Measurements from ENCODE around the gene KCTD13.
"Not testable (repeated sequence)": the region's sequence is repeated elsewhere in the genome, so short reads cannot be mapped to it uniquely, and the experiment has no call there.

KCTD13 gene

DNA sequence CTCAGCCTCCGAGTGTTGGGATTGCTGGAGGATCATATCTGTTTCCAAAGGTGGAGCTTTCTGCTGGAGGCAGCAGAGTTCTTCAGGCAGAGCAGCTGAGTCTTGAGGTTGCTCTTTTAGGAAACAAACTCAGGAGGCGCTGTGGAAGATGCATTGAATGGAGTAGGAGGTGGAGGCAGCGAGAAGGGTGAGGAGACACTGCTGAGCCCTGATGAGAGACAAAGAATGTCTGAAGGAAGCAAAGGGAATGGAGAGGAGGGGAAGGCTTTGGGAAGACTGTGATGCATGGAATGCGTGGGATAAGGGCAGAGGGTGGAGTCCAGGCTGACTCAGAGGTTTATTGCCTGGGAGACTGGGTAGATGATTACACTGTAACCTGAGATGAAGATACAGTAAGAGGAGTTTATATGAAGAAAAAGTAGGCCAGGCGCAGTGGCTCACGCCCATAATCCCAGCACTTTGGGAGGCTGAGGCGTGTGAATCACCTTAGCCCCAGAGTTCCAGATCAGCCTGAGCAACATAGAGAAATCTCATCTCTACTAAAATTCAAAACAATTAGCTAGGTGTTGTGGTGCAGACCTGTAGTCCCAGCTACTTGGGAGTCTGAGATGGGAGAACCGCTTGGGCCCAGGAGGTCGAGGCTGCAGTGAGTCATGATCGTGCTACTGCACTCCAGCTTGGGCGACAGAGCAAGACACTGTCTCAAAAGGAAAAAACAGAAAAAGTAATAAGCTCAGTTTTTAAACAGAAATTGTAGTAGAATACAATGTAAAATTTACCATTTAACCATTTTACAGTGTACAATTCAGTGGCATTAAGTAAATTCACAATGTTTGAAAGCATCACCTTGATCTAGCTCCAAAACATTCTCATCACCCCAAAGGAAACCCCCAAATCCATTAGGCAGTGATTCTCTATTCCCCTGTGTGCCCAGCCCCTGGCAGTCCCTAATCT is 18.1 kb upstream of the KCTD13 start:
- no peak for DNase-seq

DNA sequence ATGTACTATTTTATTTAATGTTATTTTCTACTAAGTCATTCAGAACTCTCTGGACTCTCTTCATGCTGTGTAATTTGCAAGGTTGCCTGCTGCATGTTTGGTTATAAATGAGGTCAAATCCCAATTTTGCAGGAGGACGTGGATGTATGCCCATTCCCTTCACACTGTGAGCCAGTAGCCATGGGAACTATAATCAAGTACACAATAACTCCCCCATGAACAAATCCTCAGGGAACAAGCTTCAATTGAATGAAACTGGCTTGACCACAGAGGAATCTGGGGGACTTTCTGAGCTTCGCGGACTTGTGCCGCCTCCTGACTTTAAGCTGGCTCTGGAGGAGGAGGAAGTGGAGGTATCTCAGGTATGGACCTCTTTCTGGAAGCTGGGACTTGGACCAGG is 14.6 kb upstream of the KCTD13 start:
- no peak for DNase-seq

DNA sequence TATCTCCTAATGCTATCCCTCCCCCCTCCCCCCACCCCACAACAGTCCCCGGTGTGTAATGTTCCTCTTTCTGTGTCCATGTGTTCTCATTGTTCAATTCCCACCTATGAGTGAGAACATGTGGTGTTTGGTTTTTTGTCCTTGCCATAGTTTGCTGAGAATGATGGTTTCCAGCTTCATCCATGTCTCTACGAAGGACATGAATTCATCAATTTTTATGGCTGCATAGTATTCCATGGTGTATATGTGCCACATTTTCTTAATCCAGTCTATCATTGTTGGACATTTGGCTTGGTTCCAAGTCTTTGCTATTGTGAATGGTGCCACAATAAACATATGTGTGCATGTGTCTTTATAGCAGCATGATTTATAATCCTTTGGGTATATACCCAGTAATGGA is 5.7 kb upstream of the KCTD13 start:
- not testable (repeated sequence) for DNase-seq

DNA sequence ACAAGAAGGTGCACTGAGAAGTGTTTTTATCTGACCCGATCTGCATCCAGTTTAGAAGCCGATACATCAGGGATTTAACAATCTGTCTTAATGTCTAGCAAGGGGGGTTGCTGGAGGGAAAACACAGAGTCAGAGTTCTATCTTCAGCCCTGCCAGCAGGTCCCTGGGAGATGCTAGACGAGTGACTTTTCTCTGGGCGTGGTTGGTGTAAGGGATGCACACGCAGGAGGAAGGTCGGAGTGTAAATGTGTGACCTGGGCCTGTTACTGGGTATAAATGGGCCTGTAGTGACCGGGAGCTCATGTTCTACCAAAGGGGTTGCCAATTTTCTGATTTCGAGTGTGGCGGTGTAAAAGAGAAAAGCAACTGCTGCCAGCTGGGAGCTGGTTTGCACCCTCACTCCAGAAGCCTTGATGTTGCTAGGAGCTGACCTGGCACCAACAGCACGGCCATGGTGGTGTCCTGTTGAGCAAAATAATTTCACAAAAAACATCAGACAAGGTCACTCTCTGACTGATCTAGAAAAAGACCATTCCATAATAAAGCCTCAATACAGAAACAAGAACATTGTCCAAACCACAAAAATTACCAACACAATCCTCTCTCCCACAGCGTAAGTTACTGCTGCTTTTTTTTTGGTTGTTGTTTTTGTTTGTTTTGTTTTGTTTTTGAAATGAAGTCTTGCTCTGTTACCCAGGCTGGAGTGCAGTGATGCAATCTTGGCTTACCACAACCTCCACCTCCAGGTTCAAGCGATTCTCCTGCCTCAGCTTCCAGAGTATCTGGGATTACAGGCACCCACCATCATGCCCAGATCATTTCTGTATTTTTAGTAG is 1.3 kb upstream of the KCTD13 start:
- DNase-seq: no peak

DNA sequence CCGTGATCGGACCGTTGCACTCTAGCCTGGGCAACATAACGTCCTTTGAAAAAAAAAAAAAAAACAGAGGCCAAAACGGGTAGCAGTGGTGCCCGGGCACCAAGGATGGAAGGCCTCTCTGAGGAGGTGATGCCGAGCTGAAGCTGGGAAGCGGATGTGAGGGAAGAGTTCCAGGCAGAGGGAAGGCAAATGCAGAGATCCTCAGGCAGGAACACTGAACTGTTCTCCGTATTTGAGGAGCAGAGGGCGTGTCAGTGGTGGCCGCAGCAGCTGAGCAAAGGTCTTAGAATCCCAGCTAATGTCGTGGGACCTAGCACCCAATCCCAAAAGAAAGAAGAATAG is 656 bp upstream of the KCTD13 start:
- no peak for DNase-seq

DNA sequence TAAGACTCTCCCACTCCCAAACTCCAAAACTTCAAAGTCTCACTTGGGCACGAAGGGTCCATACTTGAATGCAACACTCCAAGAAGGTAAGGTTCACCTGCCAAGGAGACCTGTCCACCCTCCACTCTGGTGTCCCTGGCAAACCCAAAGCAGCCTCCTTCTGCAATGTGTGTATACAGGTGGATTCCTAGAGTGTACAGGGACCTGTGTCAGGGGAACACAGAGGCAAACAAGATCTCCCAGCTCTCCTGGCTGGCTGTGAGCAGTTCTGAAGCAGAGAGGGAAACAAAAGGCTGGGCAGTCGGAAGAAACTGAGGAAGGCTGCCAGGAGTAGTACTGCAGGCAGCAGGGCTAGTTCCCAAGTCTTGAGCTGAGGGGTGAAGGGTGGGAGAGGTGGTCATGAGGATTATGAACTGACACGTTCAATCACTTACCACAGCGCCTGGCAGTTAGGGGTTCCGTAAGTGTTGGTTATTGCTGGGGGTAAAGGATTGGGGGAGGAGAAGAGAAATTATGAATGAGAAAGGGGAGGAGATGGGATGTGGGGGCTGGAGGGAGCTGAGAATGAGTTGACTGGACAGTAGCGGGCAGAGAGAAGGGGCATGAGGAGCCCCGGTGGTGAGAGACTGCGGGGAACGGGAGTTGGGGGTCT is 795 bp downstream of the KCTD13 start:
- DNase-seq: no peak

DNA sequence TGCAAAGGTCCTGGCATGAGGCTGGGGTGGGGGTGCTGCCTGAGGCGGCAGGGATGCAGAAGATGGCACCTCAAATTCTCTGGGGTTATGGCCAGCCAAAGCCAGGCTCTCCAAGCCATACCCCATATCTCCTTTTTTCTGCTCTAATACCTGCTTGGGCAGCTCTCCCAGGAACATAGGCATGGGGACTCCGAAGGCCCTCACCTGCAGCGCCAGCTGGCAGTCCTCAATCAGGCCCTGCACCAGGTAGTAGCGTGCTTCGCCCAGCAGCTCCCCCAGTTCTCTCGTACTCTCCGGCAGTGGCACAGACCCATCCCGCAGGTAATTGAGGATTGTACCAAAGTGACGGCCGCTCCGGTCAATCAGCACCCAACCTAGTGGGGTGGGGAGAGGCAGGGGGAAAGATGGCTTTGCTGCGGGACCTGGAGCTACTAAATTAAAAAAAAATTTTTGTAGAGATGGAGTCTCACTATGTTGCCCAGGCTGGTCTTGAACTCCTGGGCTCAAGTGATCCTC is 3.0 kb downstream of the KCTD13 start:
- no peak for DNase-seq

DNA sequence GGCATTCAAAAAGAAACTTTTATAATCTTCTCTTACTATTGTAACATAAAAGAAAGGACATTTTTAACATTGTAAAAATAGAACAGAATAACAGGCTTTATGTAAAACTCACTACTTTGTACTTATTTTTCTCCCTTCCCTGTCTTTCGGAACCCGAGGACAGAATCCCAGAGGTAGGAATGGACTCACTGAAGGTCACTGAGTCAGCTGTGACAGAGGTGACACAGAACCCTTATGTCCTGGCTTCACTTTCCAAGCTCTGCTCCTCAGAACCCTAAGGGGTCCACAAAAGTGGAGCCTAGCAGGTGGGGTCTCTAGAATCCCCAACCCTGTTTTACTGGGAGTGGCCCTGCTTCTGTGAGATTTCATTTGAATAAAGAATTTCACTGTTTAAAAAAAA is 3.7 kb downstream of the KCTD13 start:
- no peak for DNase-seq

DNA sequence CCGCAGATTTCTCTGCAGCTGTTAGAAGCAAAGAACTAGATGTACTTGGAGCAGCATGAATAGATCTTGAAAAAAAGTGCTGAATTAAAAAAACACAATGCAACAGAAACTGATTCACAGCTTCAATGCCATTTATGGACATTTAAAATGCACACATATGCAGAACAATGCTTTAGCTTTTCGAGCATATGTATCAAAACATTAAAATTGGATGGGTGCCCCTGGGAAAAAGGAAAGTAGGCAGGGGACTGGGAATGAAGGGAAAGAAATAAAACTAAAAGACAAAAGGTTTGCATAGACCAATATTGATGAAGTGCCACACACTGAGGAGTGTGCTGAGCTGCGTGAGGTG is 5.0 kb downstream of the KCTD13 start:
- no peak for DNase-seq

DNA sequence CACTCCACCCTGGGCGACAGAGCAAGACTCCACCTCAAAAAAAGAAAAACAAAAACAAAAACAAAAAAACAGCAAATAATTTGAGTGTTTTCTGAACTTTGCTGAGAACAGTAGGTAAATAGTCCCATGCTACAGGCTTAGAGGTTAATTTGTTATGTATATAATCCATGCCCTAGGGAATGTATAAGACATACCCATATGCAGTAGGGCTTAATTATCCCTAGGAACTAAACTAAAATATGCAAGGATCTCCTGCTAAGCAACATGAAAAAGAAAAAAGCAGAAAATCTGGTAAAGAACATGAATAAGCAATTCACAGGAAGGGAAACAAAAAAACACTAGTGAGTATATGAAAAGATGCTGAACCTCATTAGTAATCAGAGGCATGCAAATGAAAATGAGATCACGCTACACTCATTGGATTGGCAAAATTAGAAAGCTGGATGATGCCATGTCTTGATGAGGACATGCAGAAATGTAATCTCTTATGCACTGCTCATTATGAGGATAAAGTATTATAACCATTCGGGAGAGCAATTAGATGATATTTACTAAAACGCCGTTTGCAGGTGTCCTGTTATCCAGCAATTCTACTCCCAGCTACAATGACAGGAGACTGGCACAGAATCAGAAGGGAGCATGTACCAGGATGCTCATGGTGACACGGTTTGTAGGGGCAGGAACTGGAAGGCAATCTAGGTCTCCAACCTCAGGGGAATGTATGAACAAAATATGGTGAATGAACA is 5.6 kb downstream of the KCTD13 start:
- no peak for DNase-seq

DNA sequence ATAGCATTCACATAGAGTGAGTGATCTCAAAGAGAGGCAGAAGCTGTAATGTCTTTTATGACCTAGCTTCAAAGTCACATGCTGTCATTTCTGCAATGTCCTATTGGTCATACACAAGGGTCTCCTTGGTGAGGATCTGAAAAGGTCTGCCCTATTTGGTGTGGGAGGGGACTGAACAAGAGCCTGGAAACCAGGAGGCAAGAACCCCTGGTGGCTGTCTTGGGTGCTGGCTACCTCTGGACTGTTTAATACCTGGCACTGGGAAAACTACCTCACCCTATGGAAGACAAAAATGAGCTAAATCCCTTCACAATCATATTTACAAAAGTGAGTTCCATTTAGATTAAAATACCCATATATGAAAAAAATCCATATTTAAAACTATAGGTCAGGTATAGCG is 9.0 kb downstream of the KCTD13 start:
- no peak for DNase-seq

DNA sequence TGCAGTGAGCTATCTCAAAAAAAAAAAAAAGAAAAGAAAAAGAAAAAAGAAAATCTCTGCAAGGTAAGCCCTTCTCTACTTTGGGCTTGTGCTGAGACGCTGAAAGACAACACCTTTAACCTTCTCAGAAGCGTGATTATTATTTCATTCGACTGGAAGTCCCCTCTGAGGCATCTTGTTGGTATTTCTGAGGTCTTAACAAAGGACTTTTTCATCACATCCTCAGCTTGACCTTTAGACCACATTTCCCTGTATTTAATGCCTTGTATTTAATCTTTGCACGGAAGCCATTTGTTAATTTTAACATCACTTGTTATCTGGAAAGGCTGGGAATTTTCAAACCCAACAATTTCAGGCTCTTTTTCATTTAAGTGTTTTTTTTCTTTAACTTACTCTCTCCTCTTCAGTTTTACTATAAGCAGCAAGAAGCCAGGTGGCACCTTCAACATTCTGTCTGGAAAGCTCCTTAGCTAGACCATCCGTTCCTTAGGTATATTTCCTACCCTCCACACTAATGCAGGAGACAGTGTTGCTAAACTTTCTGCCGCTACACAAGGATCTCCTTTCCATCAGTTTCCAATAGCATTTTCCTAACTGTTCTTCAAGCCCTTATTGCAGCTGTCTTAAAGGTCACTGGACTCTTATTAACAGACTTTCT is 10.3 kb downstream of the KCTD13 start:
- no peak for DNase-seq

DNA sequence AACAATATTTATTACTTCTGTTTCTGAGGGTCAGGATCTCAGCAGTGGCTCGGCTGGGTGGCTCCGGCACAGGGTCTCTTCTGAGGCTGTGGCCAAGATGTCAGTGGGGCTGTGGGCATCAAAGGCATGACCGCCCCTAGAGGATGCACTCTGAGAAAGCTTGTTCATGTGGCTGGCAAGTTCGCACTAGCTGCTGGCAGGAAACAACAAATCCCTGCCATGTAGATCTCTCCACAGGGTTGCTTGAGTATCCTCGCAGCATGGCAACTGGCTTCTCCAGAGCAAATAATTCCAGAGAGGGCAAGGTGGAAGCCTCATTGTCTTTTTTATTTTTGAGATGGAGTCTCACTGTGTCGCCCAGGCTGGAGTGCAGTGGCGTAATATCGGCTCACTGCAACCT is 12.5 kb downstream of the KCTD13 start:
- DNase-seq: no peak

DNA sequence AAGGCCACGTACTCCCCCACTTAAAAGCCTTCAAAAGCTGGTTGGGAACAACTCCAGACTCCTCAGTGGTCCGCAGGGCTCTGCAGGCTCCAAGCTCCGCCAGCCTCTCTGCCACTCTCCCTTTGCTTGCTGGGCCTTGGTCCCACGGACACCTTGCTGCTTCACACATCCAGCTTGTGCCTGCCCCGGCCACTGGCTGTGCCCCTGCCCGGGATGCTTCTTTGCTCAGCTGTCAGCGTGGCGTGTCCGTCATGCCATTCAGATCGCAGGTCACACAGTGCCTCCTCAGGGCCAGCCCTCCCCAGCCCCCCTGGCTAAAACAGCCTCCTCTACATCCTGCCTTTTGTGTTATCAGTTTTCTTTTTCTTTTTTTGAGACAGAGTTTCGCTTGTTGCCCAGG is 13.9 kb downstream of the KCTD13 start:
- no peak for DNase-seq

DNA sequence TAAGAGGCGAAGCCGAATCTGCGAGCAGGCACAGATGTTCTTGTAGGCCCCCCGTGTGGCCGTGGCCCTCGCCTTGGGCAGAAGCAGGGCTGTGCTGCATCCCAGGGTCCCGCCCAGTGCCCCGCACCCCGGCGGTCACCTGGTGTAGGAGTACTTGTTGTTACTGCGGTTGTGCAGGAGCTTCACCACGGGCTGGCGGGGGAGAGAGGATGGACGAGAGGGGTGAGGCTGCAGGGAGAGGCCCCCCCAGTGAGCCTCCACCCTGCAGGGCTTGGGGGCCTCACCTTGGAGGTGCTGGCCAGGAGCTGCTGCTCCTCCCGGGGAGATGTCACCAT is 14.4 kb downstream of the KCTD13 start:
- DNase-seq: no peak

DNA sequence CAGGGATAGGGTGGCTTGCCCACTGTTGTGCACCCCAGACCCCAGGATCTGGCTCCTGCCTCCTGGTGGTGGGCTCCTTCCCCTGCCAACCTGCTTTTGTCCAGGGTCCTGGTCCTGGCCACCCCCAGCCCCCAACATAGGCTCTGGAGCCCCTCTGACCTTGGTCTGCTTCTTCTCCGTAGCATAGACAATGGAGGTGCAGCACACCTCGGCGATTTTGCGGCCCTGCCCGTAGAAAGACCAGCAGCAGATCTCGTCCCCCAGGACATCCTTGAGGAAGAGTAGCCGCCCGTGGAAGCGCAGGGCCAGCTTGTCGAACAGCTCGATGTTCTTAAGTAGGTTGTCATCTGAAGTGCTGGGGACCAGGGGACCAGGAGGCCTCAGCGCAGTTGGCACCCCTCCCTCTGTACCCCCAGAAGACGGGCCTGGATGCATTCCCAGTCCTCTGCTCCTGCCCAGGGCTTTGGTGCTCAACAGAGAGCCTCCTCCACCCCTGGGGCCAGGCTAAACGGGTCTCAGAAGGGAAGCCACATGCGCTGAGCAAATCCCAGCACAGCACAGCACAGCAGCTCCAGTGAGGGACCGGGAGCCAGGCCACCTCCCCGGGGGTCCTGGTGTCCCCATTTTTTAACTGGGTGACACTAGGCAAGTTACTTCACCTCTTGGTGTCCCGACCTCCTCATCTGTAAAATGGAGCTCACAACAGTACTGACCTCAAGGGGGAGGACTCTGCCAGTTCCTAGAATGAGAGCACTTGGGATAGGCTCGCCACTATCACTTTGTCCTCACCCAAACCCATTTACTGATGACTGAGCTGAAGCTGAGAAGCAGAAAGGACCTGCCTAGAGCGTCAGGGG is 15.0 kb downstream of the KCTD13 start:
- DNase-seq: no peak

DNA sequence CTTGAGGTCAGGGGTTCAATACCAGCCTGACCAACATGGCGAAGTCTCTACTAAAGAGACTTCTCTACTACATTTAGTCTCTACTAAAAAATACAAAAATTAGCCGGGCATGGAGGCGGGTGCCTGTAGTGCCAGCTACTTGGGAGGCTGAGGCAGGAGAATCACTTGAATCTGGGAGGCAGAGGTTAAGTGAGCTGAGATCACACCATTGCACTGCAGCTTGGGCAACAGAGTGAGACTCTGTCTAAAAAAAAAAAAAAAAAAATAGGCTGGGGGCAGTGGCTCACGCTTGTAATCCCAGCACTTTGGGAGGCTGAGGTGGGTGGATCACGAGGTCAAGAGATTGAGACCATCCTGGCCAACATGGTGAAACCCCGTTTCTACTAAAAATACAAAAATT is 16.2 kb downstream of the KCTD13 start:
- DNase-seq: not testable (repeated sequence)

DNA sequence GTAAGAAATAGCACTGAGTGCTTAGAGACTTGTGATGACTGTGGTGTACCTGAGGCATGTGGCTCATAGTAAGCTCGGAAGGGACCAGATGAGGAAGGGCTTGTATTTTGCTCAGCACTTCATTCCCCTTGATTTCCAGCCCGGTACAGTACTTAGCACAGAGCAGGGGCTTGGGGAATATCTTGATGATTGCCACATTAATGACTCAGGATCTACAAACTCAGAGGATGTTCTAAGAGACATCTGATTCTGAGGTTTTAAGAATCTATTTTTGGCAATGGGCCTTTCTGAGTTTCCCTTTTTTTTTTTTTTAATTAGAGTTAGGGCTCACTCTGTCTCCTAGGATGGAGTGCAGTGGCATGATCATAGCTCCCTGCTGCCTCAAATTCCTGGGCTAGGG is 16.6 kb downstream of the KCTD13 start:
- DNase-seq: no peak

DNA sequence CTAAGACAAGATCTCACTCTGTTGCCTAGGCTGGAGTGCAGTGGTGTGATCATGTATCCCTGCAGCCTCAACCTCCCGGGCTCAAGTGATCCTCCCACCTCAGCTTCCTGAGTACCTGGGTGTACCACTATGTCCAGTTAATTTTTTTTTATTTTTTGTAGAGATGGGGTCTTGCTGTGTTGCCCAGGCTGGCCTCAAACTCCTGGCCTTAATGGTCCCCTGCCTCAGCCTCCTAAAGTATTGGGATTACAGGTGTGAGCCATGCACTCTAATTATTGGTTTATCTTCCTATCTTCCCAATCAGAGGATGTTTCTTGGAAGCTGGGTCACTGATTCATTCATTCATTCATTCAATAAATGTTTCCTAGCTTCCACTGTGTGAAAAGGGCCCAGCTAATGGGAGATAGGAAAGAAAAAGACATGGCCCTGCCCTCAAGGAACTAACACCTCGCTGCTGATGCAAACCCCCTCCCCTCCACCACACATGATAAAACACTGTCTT is 17.3 kb downstream of the KCTD13 start:
- no peak for DNase-seq

DNA sequence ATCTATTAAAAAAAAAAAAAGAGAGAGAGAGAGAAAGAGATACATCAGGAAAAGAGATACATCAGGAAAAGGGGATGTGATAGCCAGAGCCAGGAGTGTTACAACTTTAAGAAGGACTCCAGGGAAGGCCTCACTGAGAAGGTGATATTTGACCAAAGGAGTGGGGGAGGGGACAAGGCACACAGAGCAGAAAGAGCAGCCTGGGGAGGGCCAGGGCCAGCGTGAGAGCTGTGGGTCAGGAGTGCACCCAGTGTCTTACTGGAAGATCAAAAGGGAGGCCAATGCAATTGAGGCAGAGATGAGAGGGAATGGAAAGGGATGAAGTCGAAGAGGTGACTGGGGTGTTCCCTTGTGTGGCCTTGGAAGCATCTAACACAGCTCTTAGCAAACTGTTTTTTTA is 18.1 kb downstream of the KCTD13 start:
- DNase-seq: no peak

Data from activated T-cell treated with anti-CD3 and anti-CD28 coated beads, Interleukin-2, amount 50 U/mL, for 1 hour (primary cell).